SK-N-MC (cell line): Measurements from ENCODE around the gene KCNQ1.

ENCODE experiments used
- EZH2 ChIP-seq: fragments of 200-600 bp; sonication (generic); IDR thresholded peaks from one replicate; pipeline ENCODE4 v1.6.1; 2017; ENCODE audit warnings: antibody characterized with exemption
- POLR2AphosphoS5 ChIP-seq: IDR thresholded peaks from 2 replicates; pipeline ENCODE4 v1.6.1; 2012; ENCODE audit warnings: mild to moderate bottlenecking, low read depth, low read length, borderline replicate concordance

- TF ChIP-seq POLR2AphosphoS5 (no peak), EZH2 (no peak)
These were observed 324.7 kb downstream of the KCNQ1 start for GRCh38 chr11:2769409-2770095.
